ENCODE results near the gene CNTFR. TPM values are rescaled to one million over a fixed set of nuclear protein-coding genes. Genes with fewer than 3 reads are reported as not detected.

CNTFR gene
- total and polyA plus RNA-seq, 10 donors, result 2.8 to 46.8 (median 15.9) TPM

GRCh38 chr9:34636791-34637355 is 47.3 kb upstream of the CNTFR start:
- TF ChIP-seq CTCF (IDR thresholded peaks at IDR 0.05 in 8 of 11, conservative IDR thresholded peaks at IDR 0.05 in 3 of 11) (no peak), POLR2A (IDR thresholded peaks at IDR 0.05) (no peak), POLR2AphosphoS5 (IDR thresholded peaks at IDR 0.05) (no peak)
- Histone ChIP-seq H3K27ac (peak overlapping the region; percentile 80 to 95 (median 90)), H3K27me3 (replicated peaks in 1 of 7) (no peaks in the 10 kb centered on the region), H3K4me1 (peaks cover 0 to 49% (median 37%) of the 10 kb centered on the region in 6 donors), H3K36me3 (peaks cover 0 to 13% (median 3%) of the 10 kb centered on the region in 6 donors), H3K4me3 (peak overlapping the region; percentile 66 to 95 (median 72)), H3K9me3 (no peaks in the 10 kb centered on the region)
- intact Hi-C loops (cut with DNase I; ENCODE audit: low total_unique reads), result no loop called here
- WGBS, 5 donors, result 8 to 23% (median 12%) methylated on average over 5 to 23 of the region's 23 CpGs
- no peak for DNase-seq

- Histone ChIP-seq H3K27ac (no peak overlapping the region), H3K36me3 (peaks cover 0 to 13% (median 3%) of the 10 kb centered on the region in 6 donors), H3K4me1 (peaks cover 0 to 49% (median 37%) of the 10 kb centered on the region in 6 donors), H3K4me3 (no peak overlapping the region), H3K27me3 (replicated peaks in 1 of 7) (peaks cover 0 to 5% (median 2%) of the 10 kb centered on the region in 7 donors), H3K9me3 (no peaks in the 10 kb centered on the region)
- TF ChIP-seq POLR2AphosphoS5 (IDR thresholded peaks at IDR 0.05) (no peak), POLR2A (IDR thresholded peaks at IDR 0.05) (no peak), CTCF (IDR thresholded peaks at IDR 0.05 in 8 of 11, conservative IDR thresholded peaks at IDR 0.05 in 3 of 11) (no peak)
- 91 to 97% (median 95%) methylated on average over 13 to 14 of the region's 14 CpGs for WGBS, 5 donors
- intact Hi-C loops (cut with DNase I; ENCODE audit: low total_unique reads), result no loop called here
- DNase-seq, result no peak
These were observed 46.0 kb upstream of the CNTFR start for GRCh38 chr9:34635556-34635955.

- Histone ChIP-seq H3K4me1 (peaks cover 0 to 49% (median 37%) of the 10 kb centered on the region in 6 donors), H3K27me3 (replicated peaks in 1 of 7) (peaks cover 0 to 14% (median 6%) of the 10 kb centered on the region in 7 donors), H3K9me3 (no peaks in the 10 kb centered on the region), H3K36me3 (peaks cover 0 to 13% (median 3%) of the 10 kb centered on the region in 6 donors), H3K4me3 (no peak overlapping the region), H3K27ac (no peak overlapping the region)
- intact Hi-C loops (cut with DNase I; ENCODE audit: low total_unique reads), result no loop called here
- WGBS, 5 donors, result 64 to 88% (median 83%) methylated on average over 3 of the region's 3 CpGs
- DNase-seq, result no peak
- no peak for TF ChIP-seq CTCF (IDR thresholded peaks at IDR 0.05 in 8 of 11, conservative IDR thresholded peaks at IDR 0.05 in 3 of 11)
These were observed 45.2 kb upstream of the CNTFR start for GRCh38 chr9:34634551-34635248.

- peaks cover 0 to 13% (median 3%) of the 10 kb centered on the region in 6 donors for H3K36me3 ChIP-seq
- H3K9me3 ChIP-seq, result no peaks in the 10 kb centered on the region
- TF ChIP-seq CTCF (IDR thresholded peaks at IDR 0.05 in 8 of 11, conservative IDR thresholded peaks at IDR 0.05 in 3 of 11) (peak; percentile 72 to 92 (median 86)), POLR2A (IDR thresholded peaks at IDR 0.05) (no peak), POLR2AphosphoS5 (IDR thresholded peaks at IDR 0.05) (peak in 1 of 3 donors; percentile 13)
- peaks cover 0 to 56% (median 42%) of the 10 kb centered on the region in 6 donors for H3K4me1 ChIP-seq
- intact Hi-C loops (cut with DNase I; ENCODE audit: low total_unique reads), result no loop called here
- H3K27me3 ChIP-seq (replicated peaks in 1 of 7), result peaks cover 0 to 21% (median 13%) of the 10 kb centered on the region in 7 donors
- no peak overlapping the region for H3K4me3 ChIP-seq
- WGBS, 5 donors, result 20 to 35% (median 26%) methylated on average over 3 of the region's 3 CpGs
- DNase-seq, result peak; percentile 87
- no peak overlapping the region for H3K27ac ChIP-seq
These were observed 44.5 kb upstream of the CNTFR start for GRCh38 chr9:34633851-34634550.
